Activated naive CD8-positive, alpha-beta T cell treated with anti-CD3 and anti-CD28 coated beads for 36 hours (primary cell): ENCODE measurements around the gene IPPK. TPM values are rescaled to one million over a fixed set of nuclear protein-coding genes. Genes with fewer than 3 reads are reported as not detected.

ENCODE experiments used
- DNase-seq: peaks from one replicate; pipeline ENCODE4 v3.0.0; 2021
- H3K27ac Mint-ChIP-seq: one replicate; pipeline ENCODE4 v1.8.0; 2022; ENCODE audit warnings: mild to moderate bottlenecking, moderate library complexity, mixed read lengths
- H3K27me3 Mint-ChIP-seq: one replicate; pipeline ENCODE4 v1.8.0; 2022; ENCODE audit warnings: mild to moderate bottlenecking, mixed read lengths
- H3K36me3 Mint-ChIP-seq: one replicate; pipeline ENCODE4 v1.8.0; 2021; ENCODE audit warnings: mild to moderate bottlenecking, mixed read lengths
- H3K4me1 Mint-ChIP-seq: one replicate; pipeline ENCODE4 v1.8.0; 2021; ENCODE audit warnings: mixed read lengths
- H3K4me3 Mint-ChIP-seq: one replicate; pipeline ENCODE4 v1.8.0; 2022; ENCODE audit warnings: mild to moderate bottlenecking, moderate library complexity, mixed read lengths
- H3K9me3 Mint-ChIP-seq: one replicate; pipeline ENCODE4 v1.8.0; 2022; ENCODE audit warnings: mixed read lengths
- total RNA-seq, 2 experiments: library from RNA; stranded (reverse); gene quantifications; one replicate each; pipeline ENCODE4 v1.2.3, GENCODE V29; 2021

Gene IPPK
- total RNA-seq, 2 experiments from 2014 or later = 13.0 to 13.9 TPM

GRCh38 chr9:92640398-92641091 lies 29.4 kb downstream of the IPPK start:
- Mint-ChIP-seq H3K4me1 (no peaks in the 10 kb centered on the region), H3K36me3 (peaks cover 21% of the 10 kb centered on the region), H3K27me3 (no peaks in the 10 kb centered on the region), H3K9me3 (peaks cover 2% of the 10 kb centered on the region), H3K27ac (no peak overlapping the region), H3K4me3 (no peak overlapping the region)
- no peak for DNase-seq

- H3K9me3 Mint-ChIP-seq = no peaks in the 10 kb centered on the region
- no peak for DNase-seq
- H3K27ac Mint-ChIP-seq = no peak overlapping the region
- H3K36me3 Mint-ChIP-seq = peaks cover 14% of the 10 kb centered on the region
- no peaks in the 10 kb centered on the region for H3K27me3 Mint-ChIP-seq
- H3K4me1 Mint-ChIP-seq = no peaks in the 10 kb centered on the region
- H3K4me3 Mint-ChIP-seq = no peak overlapping the region
Observed at GRCh38 chr9:92639791-92640271, 30.1 kb downstream of the IPPK start.

- Mint-ChIP-seq H3K4me1 (no peaks in the 10 kb centered on the region), H3K9me3 (no peaks in the 10 kb centered on the region), H3K4me3 (no peak overlapping the region), H3K27ac (no peak overlapping the region), H3K27me3 (no peaks in the 10 kb centered on the region), H3K36me3 (peaks cover 10% of the 10 kb centered on the region)
- no peak for DNase-seq
Observed at GRCh38 chr9:92639124-92639523, 30.8 kb downstream of the IPPK start.

- no peak overlapping the region for H3K4me3 Mint-ChIP-seq
- no peak overlapping the region for H3K27ac Mint-ChIP-seq
- no peaks in the 10 kb centered on the region for H3K9me3 Mint-ChIP-seq
- no peaks in the 10 kb centered on the region for H3K27me3 Mint-ChIP-seq
- peaks cover 7% of the 10 kb centered on the region for H3K36me3 Mint-ChIP-seq
- no peak for DNase-seq
- H3K4me1 Mint-ChIP-seq = no peaks in the 10 kb centered on the region
Observed at GRCh38 chr9:92638621-92639101, 31.3 kb downstream of the IPPK start.

GRCh38 chr9:92637886-92638620 lies 31.9 kb downstream of the IPPK start:
- no peak overlapping the region for H3K27ac Mint-ChIP-seq
- H3K27me3 Mint-ChIP-seq = no peaks in the 10 kb centered on the region
- H3K4me1 Mint-ChIP-seq = no peaks in the 10 kb centered on the region
- no peaks in the 10 kb centered on the region for H3K9me3 Mint-ChIP-seq
- H3K36me3 Mint-ChIP-seq = peaks cover 9% of the 10 kb centered on the region
- no peak for DNase-seq
- H3K4me3 Mint-ChIP-seq = no peak overlapping the region

- Mint-ChIP-seq H3K27ac (no peak overlapping the region), H3K9me3 (no peaks in the 10 kb centered on the region), H3K4me3 (no peak overlapping the region), H3K36me3 (peaks cover 12% of the 10 kb centered on the region), H3K4me1 (peaks cover 2% of the 10 kb centered on the region), H3K27me3 (no peaks in the 10 kb centered on the region)
- DNase-seq = no peak
Observed at GRCh38 chr9:92637326-92637725, 32.6 kb downstream of the IPPK start.

GRCh38 chr9:92636627-92637026 lies 33.3 kb downstream of the IPPK start:
- Mint-ChIP-seq H3K4me1 (peaks cover 8% of the 10 kb centered on the region), H3K27me3 (no peaks in the 10 kb centered on the region), H3K4me3 (no peak overlapping the region), H3K27ac (no peak overlapping the region), H3K36me3 (peaks cover 18% of the 10 kb centered on the region), H3K9me3 (no peaks in the 10 kb centered on the region)
- no peak for DNase-seq

GRCh38 chr9:92635760-92636159 lies 34.2 kb downstream of the IPPK start:
- no peaks in the 10 kb centered on the region for H3K9me3 Mint-ChIP-seq
- H3K27me3 Mint-ChIP-seq = no peaks in the 10 kb centered on the region
- no peak for DNase-seq

GRCh38 chr9:92634712-92635605 lies 35.0 kb downstream of the IPPK start:
- Mint-ChIP-seq H3K27me3 (no peaks in the 10 kb centered on the region), H3K4me1 (peaks cover 11% of the 10 kb centered on the region), H3K27ac (no peak overlapping the region), H3K4me3 (no peak overlapping the region), H3K9me3 (no peaks in the 10 kb centered on the region), H3K36me3 (peaks cover 30% of the 10 kb centered on the region)
- DNase-seq = peak; percentile 64

More at GRCh38 chr9:92635760-92636159, 34.2 kb downstream of the IPPK start:
- H3K4me1 Mint-ChIP-seq = peaks cover 11% of the 10 kb centered on the region
- H3K36me3 Mint-ChIP-seq = peaks cover 23% of the 10 kb centered on the region
- H3K4me3 Mint-ChIP-seq = no peak overlapping the region
- no peak overlapping the region for H3K27ac Mint-ChIP-seq

- peaks cover 11% of the 10 kb centered on the region for H3K4me1 Mint-ChIP-seq
- no peaks in the 10 kb centered on the region for H3K9me3 Mint-ChIP-seq
- peaks cover 39% of the 10 kb centered on the region for H3K36me3 Mint-ChIP-seq
- H3K27me3 Mint-ChIP-seq = no peaks in the 10 kb centered on the region
- no peak overlapping the region for H3K27ac Mint-ChIP-seq
- H3K4me3 Mint-ChIP-seq = no peak overlapping the region
- DNase-seq = no peak
Observed at GRCh38 chr9:92633614-92634278, 36.2 kb downstream of the IPPK start.

- H3K36me3 Mint-ChIP-seq = peaks cover 48% of the 10 kb centered on the region
- H3K4me1 Mint-ChIP-seq = peaks cover 11% of the 10 kb centered on the region
- H3K9me3 Mint-ChIP-seq = no peaks in the 10 kb centered on the region
- H3K27ac Mint-ChIP-seq = no peak overlapping the region
- no peak for DNase-seq
- H3K4me3 Mint-ChIP-seq = no peak overlapping the region
- H3K27me3 Mint-ChIP-seq = no peaks in the 10 kb centered on the region
Observed at GRCh38 chr9:92632641-92633040, 37.3 kb downstream of the IPPK start.

GRCh38 chr9:92631452-92632343 lies 38.2 kb downstream of the IPPK start:
- H3K27ac Mint-ChIP-seq = peak overlapping the region; percentile 66
- no peaks in the 10 kb centered on the region for H3K9me3 Mint-ChIP-seq
- peaks cover 53% of the 10 kb centered on the region for H3K36me3 Mint-ChIP-seq
- peaks cover 11% of the 10 kb centered on the region for H3K4me1 Mint-ChIP-seq
- H3K27me3 Mint-ChIP-seq = no peaks in the 10 kb centered on the region
- H3K4me3 Mint-ChIP-seq = no peak overlapping the region
- peak; percentile 42 for DNase-seq

- peaks cover 15% of the 10 kb centered on the region for H3K4me1 Mint-ChIP-seq
- no peak overlapping the region for H3K4me3 Mint-ChIP-seq
- peaks cover 49% of the 10 kb centered on the region for H3K36me3 Mint-ChIP-seq
- no peaks in the 10 kb centered on the region for H3K9me3 Mint-ChIP-seq
- H3K27ac Mint-ChIP-seq = no peak overlapping the region
- no peak for DNase-seq
- H3K27me3 Mint-ChIP-seq = no peaks in the 10 kb centered on the region
Observed at GRCh38 chr9:92627651-92628050, 42.3 kb downstream of the IPPK start.

- no peak for DNase-seq
- H3K9me3 Mint-ChIP-seq = no peaks in the 10 kb centered on the region
- peaks cover 39% of the 10 kb centered on the region for H3K36me3 Mint-ChIP-seq
- peaks cover 6% of the 10 kb centered on the region for H3K4me1 Mint-ChIP-seq
- H3K4me3 Mint-ChIP-seq = no peak overlapping the region
- peak overlapping the region; percentile 3 for H3K27ac Mint-ChIP-seq
- H3K27me3 Mint-ChIP-seq = no peaks in the 10 kb centered on the region
Observed at GRCh38 chr9:92626484-92626883, 43.4 kb downstream of the IPPK start.
